Colonic mucosa (tissue), 4 donors: ENCODE data around the gene SLC24A3. TPM values are rescaled to one million over a fixed set of nuclear protein-coding genes. Genes with fewer than 3 reads are reported as not detected.
A peak's percentile ranks its signal among the peaks of the same experiment; 100 is the strongest.

Experiments used
- DNase-seq: peaks from one replicate; pipeline ENCODE4 v3.0.0-alpha.2; 2020
- H3K27ac ChIP-seq: fragments of 200-600 bp; one replicate; pipeline ENCODE4 v1.8.0; 2021
- H3K27me3 ChIP-seq: fragments of 200-600 bp; one replicate; pipeline ENCODE4 v1.8.0; 2021
- H3K36me3 ChIP-seq: fragments of 200-600 bp; one replicate; pipeline ENCODE4 v1.8.0; 2021
- H3K4me1 ChIP-seq: fragments of 200-600 bp; one replicate; pipeline ENCODE4 v1.8.0; 2021; ENCODE audit warnings: mild to moderate bottlenecking
- H3K4me3 ChIP-seq: fragments of 200-600 bp; one replicate; pipeline ENCODE4 v1.8.0; 2021
- H3K9ac ChIP-seq, 2 donors: one replicate each; pipeline ENCODE4 v1.7.0; 2013; ENCODE audit warnings: control low read depth in 2 of 2, low read depth in 2 of 2, low read length in 2 of 2
- H3K9me3 ChIP-seq: fragments of 200-600 bp; one replicate; pipeline ENCODE4 v1.8.0; 2021
- CTCF ChIP-seq: fragments of 200-600 bp; IDR thresholded peaks from one replicate; pipeline ENCODE4 v1.8.0; 2022; ENCODE audit warnings: antibody characterized with exemption, mild to moderate bottlenecking
- intact Hi-C: fragments of 100-400 bp; cut with DNase I; formaldehyde crosslinking; loops from one replicate; pipeline ENCODE4 v1.14.1; 2022
- total RNA-seq, 2 donors: library from RNA; stranded (reverse); fragmentation: NEBNext Ultra II Directional in 1 of 2; extraction: Animal tissue kit (Norgen Biotek cat#: 25700) in 1 of 2; gene quantifications; one replicate each; pipeline ENCODE4 v1.2.1, GENCODE V29; 2021
- donor health status: healthy.
- donor health status: DM: no; HTN: no; CAD: no.
- donor health status: DM: no; HTN: no; CAD: no.

Gene SLC24A3
- total RNA-seq, 2 donors from 2014 or later = 3.6 to 6.6 TPM

- no peaks in the 10 kb centered on the region for H3K9me3 ChIP-seq
- no peak for TF ChIP-seq CTCF
- no peak overlapping the region for H3K4me3 ChIP-seq
- no peak for DNase-seq
- intact Hi-C loops = no loop called here
- no peak overlapping the region for H3K9ac ChIP-seq
- no peak overlapping the region for H3K27ac ChIP-seq
- no peaks in the 10 kb centered on the region for H3K27me3 ChIP-seq
- H3K36me3 ChIP-seq = no peaks in the 10 kb centered on the region
- no peaks in the 10 kb centered on the region for H3K4me1 ChIP-seq
These were observed 359.6 kb downstream of the SLC24A3 start for GRCh38 chr20:19571996-19572395.

GRCh38 chr20:19577692-19578091 lies 365.2 kb downstream of the SLC24A3 start:
- no peaks in the 10 kb centered on the region for H3K27me3 ChIP-seq
- TF ChIP-seq CTCF = no peak
- H3K9ac ChIP-seq = no peak overlapping the region
- no peak for DNase-seq
- H3K4me1 ChIP-seq = no peaks in the 10 kb centered on the region
- intact Hi-C loops = no loop called here
- no peak overlapping the region for H3K27ac ChIP-seq
- no peak overlapping the region for H3K4me3 ChIP-seq
- H3K36me3 ChIP-seq = no peaks in the 10 kb centered on the region
- no peaks in the 10 kb centered on the region for H3K9me3 ChIP-seq

- Histone ChIP-seq H3K27me3 (no peaks in the 10 kb centered on the region), H3K4me3 (no peak overlapping the region), H3K9me3 (no peaks in the 10 kb centered on the region), H3K27ac (no peak overlapping the region), H3K9ac (no peak overlapping the region), H3K36me3 (no peaks in the 10 kb centered on the region), H3K4me1 (no peaks in the 10 kb centered on the region)
- no peak for TF ChIP-seq CTCF
- intact Hi-C loops = loop anchor here (5.0 to 10.0 kb wide), 2 partner anchors 375 to 958 kb away; no protein-coding TSS in a partner anchor
- DNase-seq = no peak
These were observed 370.3 kb downstream of the SLC24A3 start for GRCh38 chr20:19582782-19583181.

GRCh38 chr20:19583532-19584175 lies 371.2 kb downstream of the SLC24A3 start:
- TF ChIP-seq CTCF = peak; percentile 75

GRCh38 chr20:19588241-19588640 lies 375.8 kb downstream of the SLC24A3 start:
- Histone ChIP-seq H3K27ac (no peak overlapping the region), H3K27me3 (no peaks in the 10 kb centered on the region), H3K4me3 (no peak overlapping the region), H3K36me3 (no peaks in the 10 kb centered on the region), H3K9me3 (no peaks in the 10 kb centered on the region), H3K4me1 (no peaks in the 10 kb centered on the region), H3K9ac (no peak overlapping the region)
- intact Hi-C loops = loop anchor here (10.0 kb wide), 1 partner anchor 963 kb away; no protein-coding TSS in a partner anchor
- no peak for TF ChIP-seq CTCF
- DNase-seq = no peak

More at GRCh38 chr20:19583532-19584175, 371.2 kb downstream of the SLC24A3 start:
- H3K9me3 ChIP-seq = no peaks in the 10 kb centered on the region
- H3K4me3 ChIP-seq = no peak overlapping the region
- H3K9ac ChIP-seq = no peak overlapping the region
- H3K27ac ChIP-seq = no peak overlapping the region
- no peaks in the 10 kb centered on the region for H3K36me3 ChIP-seq
- peak; percentile 68 for DNase-seq
- H3K4me1 ChIP-seq = no peaks in the 10 kb centered on the region
- intact Hi-C loops = loop anchor here (5.0 to 10.0 kb wide), 2 partner anchors 376 to 959 kb away; no protein-coding TSS in a partner anchor
- H3K27me3 ChIP-seq = no peaks in the 10 kb centered on the region
